ENCODE measurements around the gene ALKBH5.

ALKBH5 gene

DNA sequence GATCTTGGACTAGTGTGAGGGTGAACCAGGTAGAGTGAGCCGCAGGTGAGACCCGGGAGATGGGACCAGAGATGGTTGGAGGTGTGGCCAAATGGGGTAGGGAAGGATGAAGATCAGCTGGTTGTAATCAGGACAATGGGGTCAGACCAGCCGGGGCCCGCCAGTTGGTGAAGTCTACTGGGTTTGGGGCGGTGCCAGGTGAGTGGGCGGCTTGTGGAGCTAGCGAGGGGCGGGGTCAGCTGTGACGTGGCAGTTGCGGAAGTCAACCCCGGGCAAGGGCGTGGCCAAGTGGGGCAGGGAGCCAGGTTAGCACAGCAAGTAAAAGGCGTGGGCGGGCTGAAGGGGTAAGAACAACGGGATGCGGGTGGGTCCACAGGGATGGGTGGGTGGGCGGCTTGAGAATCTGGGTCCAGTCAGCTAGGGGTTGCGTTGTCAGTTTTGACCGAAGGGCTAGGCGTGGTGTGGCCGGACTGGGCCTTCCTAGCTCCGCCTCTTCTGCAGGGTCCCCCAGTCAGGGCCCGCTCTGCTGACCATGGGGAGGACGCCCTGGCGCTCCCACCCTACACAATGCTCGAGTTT lies 25.5 kb upstream of the ALKBH5 start:
- peak; percentile 82 for DNase-seq (ENCODE audit: low spot score)

DNA sequence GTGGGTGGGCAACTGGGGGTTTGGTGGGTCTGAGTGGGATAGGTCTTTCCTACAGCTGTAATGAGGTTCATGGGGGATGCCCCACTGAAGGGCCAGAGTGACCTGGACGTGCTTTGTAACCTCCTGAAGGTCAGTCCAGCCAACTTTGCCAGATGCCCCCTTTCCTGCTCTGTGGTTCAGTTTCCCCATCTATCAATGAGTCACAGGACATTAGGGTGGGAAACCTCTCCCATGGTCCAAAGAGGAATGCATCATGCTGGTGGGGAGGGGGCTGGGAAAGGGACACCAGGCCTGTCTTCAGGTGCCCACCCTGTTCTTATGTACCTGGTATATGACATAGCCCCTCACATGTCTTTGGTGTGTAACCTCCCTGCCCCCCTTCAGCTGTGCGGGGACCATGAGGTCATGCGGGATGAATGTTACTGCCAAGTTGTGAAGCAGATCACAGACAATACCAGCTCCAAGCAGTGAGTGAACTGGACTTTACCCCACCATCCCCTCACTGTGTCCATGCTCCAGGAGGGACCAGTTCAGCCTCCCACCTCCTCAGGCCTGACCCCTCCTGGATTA lies 24.0 kb upstream of the ALKBH5 start:
- no peak for DNase-seq (ENCODE audit: low spot score)

DNA sequence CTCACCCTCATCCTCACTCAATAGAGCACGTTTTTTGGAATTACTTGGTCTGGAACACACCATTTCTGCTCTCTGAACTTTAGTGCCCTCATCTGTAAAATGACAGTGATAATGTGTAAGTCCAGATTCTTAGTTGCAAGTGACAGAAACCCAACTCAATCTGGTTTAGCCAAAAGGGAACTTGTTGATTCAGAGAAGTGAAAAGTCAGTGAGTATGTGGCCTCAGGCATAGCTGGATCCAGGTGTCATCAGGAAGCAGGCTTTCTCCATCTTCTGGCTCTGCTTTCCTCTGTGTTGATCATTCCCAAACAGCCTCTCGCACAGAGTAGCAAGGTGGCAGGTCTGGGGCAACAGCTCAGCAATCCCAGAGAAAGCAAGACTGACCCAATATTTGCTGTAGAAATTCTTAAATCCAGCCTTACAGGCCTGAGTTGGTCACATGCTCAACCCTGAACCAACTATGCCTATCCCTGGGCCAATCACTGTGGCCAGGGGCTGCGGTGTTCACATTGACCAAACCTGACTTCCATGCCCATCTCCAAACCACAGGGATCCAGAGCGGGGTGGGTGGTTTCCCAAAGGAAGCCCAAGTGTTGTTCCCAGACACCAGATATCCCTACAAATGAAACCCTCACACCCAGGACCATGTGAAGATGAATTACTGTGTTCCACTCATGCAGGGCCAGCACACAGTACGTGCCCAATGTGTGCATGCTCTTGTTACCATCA lies 23.3 kb upstream of the ALKBH5 start:
- no peak for DNase-seq (ENCODE audit: low spot score)

DNA sequence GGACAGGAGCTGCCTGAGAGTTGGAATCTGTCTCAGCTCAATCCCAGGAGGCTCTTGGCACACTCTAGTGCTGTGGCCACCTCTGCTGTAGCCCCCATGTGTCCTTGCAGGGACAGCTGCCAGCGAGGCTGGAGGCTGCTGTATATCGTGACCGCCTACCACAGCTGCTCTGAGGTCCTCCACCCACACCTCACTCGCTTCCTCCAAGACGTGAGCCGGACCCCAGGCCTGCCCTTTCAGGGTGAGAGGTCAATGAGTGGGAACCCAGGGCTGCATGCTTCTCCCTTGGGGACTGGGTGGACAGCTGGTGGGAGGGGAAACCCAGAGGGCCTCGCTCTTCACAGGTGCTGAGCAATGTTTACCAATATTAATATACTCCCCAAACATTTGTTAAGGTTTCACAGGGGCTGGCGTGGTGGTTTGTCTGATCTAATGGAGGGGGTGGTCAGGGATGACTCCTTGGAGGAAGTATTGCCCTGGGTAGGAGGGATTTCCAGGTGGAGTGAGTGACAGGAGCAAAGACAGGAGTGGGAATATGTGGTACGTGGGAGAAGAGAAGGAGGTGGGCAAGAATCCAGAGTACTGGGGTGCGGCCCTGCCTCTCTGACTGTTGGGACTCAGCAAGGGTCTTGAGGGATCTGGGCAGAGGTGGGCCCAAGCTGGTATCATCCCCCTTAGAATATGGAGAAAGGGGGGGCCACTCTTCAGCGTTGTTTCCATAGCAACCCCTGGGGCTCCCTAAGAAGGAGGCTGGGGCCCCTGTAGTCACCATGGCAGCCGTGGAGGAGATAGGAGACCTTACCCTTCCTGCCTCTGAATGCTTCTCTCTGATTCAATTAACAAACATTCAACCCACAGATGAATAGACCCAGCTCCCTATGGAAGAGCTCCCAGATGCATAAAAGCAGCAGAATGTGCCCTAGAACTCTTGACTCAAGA lies 22.2 kb upstream of the ALKBH5 start:
- DNase-seq (ENCODE audit: low spot score): no peak

DNA sequence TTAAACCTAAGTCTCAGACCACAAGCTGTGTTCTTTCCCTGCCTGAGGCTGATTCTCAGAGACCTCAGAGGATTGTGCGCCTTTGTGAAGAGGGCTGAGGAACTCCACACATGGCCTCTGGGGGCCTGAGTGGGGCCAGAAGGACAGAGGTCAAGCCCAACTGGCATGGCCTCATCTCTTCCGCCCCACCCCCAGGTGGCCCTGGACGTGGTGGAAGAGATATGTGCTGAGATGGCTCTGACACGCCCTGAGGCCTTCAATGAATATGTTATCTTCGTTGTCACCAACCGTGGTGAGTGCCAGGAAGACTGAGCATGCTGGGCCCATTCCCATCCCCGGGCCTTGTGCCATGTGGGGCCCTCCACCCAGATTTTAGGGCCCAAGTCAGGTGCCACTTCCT lies 20.1 kb upstream of the ALKBH5 start:
- DNase-seq (ENCODE audit: low spot score): no peak

DNA sequence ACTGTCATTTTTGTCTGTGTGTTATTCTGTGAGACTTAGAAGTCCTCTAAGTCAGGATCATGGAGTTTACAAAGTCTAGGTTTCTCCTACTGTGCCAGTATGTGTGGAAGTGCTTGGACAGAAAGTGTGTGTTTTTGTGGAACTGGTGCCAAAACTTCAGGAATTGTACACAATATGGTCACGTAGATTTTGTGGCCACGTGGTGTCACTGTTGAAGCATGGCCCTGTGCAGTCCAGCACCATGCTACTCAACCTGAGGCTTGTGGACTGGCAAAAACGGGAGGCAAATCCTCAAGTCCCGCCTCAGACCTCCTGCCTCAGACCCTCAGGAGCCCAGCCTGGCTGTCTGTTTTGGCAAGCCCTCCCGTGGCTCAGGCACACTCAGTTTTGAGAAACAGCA lies 16.7 kb upstream of the ALKBH5 start:
- DNase-seq (ENCODE audit: low spot score): no peak

DNA sequence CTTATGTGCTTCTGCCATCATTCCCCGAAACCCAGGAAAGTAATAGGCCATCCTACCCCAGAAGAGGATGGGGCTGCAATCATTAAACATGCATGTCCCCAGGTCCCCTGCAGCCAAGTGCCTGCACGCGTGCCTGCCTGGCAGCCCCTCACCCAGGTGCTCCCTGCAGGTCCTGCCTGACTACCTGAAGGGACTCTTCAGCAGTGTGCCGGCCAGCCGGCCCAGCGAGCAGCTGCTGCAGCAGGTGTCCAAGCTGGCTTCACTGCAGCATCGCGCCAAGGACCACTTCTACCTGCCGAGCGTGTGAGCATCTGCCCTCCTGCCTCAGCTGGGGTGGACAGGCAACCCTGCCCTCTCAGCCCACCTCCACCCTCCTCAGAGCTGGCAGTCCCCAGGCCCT lies 16.2 kb upstream of the ALKBH5 start:
- DNase-seq (ENCODE audit: low spot score): no peak

DNA sequence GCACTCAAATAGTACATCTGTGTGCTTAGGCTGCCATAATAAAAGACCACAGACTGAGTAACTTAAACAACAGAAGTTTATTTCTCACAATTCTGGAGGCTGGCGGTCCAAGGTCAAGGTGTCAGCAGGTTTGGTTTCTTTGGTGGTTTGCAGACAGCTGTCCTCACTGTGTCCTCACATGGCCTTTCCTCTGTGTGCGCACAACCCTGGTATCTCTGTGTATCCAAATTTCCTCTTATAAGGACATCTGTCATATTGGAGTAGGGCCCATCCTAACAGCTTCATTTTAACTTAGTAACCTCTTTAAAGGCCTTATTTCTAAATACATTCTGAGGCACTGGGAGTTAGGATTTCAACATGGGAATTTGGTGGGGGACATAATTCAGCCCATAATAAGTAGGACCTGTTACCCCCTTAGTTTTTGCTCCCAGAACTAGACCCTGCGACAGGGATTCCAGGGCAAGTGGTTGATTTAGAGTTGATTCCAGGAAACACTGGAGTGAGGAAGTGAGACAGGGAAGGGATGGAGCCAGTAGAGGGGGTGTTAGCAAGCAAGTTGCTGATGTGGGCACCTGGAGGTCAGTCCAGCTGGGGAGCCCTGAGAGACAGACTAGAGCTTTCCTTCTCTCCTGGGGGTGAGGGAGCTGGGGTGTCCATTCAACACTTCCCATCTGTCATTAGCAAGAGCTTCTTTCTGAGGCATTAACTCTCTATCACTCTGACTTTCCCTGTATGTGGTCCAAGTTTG lies 10.9 kb upstream of the ALKBH5 start:
- DNase-seq (ENCODE audit: low spot score): no peak

DNA sequence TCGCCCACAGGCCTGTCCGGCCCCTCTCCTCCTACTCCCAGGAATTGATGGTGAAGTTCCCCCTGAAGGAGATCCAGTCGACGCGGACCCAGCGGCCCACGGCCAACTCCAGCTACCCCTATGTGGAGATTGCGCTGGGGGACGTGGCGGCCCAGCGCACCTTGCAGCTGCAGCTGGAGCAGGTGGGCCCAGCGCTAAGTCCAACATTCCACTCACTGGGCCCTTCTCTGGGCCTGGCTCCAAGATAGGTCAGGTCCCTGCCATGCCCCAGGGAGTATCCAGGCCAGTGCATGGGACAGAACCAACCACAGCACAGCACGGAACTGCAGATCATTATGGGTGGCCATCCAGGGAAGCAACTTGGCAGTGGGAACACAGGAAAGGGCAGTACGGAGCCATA lies 9.9 kb upstream of the ALKBH5 start:
- no peak for DNase-seq (ENCODE audit: low spot score)

DNA sequence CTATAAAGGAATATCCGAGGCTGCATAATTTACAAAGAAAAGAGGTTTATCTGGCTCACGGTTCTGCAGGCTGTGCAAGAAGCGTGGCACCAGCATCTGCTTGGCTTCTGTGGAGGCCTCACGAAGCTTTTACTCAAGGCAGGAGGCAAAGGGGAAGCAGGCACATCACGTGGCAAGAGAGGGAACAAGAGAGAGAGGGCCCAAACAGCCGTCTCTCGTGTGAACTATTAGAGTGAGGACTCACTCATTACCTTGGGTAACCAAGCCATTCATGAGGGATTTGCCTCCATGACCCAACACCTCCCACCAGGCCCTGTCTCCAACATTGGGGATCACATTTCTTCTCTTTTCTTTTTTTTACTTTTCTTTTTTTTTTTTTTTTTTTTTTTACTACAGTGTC lies 7.5 kb upstream of the ALKBH5 start:
- no peak for DNase-seq (ENCODE audit: low spot score)

DNA sequence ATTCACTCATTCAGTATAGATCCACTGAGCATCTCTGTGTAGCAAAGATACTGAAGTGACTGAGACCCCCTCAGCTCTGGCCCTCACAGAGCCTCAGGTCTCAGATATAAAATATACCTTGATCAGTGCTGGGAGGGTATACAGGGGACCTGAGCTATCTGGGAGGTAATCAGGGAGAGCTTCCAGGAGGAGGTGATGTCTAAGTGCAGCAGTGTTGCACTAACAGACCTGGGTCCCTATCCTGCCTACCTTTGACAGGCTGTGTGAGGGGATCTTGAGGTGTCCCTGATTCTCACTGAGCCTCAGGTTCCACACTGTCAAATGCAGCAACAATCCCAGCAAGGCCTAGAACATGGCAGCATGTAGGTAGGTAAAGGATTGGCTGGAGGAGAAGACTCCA lies 6.5 kb upstream of the ALKBH5 start:
- DNase-seq (ENCODE audit: low spot score): no peak

DNA sequence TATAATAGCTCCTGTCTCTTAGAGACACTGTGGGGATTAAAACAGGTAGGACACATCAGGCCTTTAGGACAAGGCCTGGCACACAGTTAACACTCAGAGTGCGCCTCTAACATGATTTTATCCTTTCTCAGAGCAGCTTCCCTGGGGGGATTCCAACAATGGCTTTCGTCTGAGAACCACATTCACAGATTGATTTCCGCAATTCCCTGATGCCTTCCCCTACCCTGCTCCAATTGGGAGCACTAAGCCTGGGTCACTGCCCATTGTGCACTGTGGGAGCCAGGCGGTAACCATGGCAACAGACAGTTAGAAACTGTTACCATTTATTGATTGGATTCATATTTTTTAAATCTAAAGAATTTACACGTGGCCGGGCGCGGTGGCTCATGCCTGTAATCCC lies 5.9 kb upstream of the ALKBH5 start:
- DNase-seq (ENCODE audit: low spot score): no peak

DNA sequence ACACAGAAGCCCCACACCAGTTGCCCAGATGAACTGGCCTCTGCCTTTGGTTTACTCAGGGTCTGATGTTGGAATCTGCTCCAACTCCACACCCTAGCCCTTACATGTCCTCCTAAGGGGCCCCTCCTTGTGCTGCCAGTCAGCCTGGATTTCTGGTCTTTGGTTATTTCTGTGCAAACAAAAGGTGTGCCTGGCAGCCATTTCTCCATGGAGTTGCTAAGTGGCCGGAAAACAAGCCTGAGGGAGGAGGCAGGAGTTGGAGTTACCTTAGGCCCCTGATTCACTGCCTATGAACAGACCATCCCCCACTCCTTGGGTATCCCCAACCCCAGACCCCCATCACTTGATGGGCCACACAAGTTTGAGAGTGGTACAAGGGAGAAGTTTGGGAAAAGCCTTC lies 4.4 kb upstream of the ALKBH5 start:
- DNase-seq (ENCODE audit: low spot score): no peak

DNA sequence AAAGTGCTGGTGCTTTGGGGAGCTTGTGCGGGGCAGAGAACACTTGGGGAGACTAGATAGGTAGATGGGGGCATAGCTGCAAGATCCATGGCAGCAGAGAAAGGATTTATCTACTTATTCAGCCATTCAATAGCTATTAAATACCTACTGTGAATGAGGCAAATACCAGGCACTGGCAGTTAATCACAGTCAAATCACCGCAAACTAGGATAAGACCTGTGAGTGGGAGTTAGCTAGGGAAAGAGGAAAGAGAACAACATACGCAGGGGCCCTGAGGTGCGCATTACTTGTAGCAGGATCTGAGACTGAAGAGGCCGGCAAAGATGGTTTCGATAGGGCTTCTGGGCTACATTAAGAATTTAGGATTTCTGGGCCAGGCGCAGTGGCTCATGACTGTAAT lies 3.8 kb upstream of the ALKBH5 start:
- no peak for DNase-seq (ENCODE audit: low spot score)

DNA sequence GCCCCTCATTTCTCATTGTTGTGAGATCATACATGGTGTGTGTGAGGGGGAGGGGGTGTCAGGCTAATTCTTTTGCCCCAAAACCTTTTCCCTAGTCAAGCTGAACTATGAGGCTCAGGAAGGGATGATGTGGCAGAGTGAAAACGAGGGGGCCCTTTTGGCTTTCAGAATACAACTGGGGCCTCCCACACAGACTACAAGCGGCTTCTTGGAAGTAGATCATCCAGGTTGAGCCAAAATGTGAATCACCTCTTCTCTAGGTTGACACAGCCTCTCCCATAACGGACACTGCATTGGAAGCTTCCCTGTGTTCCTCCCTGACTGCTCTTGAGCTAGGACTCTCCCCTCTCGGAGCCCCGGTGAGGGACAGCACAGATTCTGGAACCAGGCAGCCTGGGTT lies 2.3 kb upstream of the ALKBH5 start:
- DNase-seq (ENCODE audit: low spot score): no peak

DNA sequence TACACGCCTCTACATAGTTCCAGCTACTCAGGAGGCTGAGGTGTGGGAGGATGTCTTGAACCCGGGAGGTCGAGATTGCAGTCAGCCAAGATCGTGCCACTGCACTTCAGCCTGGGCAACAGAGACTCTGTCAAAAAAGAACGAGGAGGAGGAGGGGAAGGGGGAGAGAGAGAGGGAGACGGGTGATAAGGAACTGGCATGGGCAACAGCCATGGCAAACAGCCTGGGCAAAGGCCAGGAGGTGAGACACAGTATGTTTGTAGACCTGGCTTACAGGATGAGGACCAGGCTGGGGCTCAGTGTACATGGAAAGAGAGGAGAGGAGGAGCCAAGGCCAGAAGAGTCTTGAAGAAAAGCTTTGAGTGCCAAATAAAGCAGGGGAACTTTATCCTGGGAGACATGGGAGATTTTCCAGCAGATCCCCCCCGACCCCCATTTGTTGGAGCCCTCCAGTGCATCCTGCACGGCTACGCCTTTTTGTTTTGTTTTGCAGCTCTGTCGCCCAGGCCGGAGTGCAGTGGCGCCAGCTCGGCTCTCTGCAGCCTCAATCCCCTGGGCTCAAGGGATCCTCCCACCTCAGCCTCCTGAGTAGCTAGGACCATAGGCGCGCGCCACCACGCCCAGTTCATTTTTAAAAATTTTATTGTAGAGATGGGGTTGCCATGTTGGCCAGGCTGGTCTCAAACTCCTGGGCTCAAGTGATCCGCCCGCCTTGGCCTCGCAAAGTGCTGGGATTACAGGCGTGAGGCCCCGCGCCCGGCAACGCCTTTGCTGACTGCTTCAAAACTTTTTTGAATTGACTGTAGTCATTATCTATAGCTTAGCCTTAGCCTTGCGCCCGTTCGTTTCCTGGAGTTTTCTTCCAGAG lies 1.3 kb upstream of the ALKBH5 start:
- no peak for DNase-seq (ENCODE audit: low spot score)

DNA sequence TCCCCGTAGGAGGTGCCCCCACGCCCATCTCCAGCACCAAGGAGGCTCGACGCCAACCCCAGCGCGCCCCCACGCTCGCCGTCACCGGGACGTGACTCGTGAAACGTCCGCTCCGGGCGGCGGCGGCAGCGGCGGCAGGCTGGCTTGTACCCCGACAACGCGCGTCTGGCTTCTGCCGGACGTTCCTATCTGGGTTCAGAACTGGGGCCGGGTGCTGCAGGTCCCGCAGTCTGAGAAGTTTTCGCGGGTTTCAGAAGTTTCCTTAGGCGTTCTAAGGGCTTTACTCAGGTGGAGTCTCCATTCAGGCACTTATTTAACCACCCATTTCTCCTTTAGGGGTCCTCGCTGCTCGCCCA lies 672 bp upstream of the ALKBH5 start:
- DNase-seq (ENCODE audit: low spot score): no peak

DNA sequence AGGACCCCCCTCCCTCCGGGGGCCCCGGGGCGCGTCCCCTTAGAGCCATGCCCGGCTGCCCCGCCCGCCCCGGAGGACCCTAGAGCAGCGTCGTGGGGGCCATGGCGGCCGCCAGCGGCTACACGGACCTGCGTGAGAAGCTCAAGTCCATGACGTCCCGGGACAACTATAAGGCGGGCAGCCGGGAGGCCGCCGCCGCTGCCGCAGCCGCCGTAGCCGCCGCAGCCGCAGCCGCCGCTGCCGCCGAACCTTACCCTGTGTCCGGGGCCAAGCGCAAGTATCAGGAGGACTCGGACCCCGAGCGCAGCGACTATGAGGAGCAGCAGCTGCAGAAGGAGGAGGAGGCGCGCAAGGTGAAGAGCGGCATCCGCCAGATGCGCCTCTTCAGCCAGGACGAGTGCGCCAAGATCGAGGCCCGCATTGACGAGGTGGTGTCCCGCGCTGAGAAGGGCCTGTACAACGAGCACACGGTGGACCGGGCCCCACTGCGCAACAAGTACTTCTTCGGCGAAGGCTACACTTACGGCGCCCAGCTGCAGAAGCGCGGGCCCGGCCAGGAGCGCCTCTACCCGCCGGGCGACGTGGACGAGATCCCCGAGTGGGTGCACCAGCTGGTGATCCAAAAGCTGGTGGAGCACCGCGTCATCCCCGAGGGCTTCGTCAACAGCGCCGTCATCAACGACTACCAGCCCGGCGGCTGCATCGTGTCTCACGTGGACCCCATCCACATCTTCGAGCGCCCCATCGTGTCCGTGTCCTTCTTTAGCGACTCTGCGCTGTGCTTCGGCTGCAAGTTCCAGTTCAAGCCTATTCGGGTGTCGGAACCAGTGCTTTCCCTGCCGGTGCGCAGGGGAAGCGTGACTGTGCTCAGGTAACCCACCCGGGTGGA lies 759 bp downstream of the ALKBH5 start:
- DNase-seq (ENCODE audit: low spot score): peak; percentile 53

DNA sequence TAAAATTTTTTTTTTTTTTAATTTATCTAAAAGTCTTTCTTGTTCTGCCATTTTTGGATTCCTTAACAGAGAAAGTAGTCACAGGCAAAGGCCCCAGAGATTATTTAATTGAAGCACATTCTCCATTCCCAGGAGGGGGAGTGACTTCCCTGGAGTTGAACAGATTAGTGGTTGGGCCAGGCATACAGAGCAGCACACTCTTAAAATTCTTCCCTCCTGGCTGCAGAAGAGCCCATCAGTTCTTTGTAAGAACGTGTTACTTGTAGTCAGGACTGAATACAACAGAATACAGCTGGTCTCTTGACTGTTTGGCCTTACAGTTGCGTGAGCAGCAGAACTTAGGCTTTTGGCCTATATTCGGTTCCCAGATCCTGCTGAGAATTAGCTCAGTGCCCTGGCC lies 1.8 kb downstream of the ALKBH5 start:
- DNase-seq (ENCODE audit: low spot score): peak; percentile 8

All from NAMALWA (cell line).